ENCODE data around the gene THAP6. TPM values are rescaled to one million over a fixed set of nuclear protein-coding genes. Genes with fewer than 3 reads are reported as not detected.
A peak's percentile ranks its signal among the peaks of the same experiment; 100 is the strongest.
"Not testable (repeated sequence)": the region's sequence is repeated elsewhere in the genome, so short reads cannot be mapped to it uniquely, and the experiment has no call there.

Gene THAP6
- total RNA-seq, 4 donors from 2014 or later, result 13.0 to 45.0 (median 17.0) TPM

DNA sequence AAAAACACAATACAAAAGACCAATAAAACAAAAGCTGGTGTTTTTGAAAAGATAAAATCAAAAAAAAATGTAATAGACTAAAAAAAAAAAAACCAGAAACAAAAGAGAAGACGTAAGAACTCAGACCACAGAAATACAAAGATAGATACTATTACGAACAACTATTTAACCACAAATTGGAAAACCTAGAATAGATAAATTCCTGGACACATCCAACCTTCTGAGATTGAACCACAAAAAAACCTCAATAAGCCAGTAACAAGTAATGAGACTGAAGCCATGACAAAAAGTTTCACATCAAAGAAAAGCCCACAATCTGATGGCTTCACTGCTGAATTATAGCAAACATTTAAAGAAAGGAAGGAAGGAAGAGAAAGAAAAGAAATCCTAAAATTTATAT is 16.2 kb upstream of the THAP6 start:
- no peak for DNase-seq (ENCODE audit: low spot score in 2 of 2)
- TF ChIP-seq EP300 (IDR thresholded peaks at IDR 0.05), result no peak
- TF ChIP-seq, protein P1, sequence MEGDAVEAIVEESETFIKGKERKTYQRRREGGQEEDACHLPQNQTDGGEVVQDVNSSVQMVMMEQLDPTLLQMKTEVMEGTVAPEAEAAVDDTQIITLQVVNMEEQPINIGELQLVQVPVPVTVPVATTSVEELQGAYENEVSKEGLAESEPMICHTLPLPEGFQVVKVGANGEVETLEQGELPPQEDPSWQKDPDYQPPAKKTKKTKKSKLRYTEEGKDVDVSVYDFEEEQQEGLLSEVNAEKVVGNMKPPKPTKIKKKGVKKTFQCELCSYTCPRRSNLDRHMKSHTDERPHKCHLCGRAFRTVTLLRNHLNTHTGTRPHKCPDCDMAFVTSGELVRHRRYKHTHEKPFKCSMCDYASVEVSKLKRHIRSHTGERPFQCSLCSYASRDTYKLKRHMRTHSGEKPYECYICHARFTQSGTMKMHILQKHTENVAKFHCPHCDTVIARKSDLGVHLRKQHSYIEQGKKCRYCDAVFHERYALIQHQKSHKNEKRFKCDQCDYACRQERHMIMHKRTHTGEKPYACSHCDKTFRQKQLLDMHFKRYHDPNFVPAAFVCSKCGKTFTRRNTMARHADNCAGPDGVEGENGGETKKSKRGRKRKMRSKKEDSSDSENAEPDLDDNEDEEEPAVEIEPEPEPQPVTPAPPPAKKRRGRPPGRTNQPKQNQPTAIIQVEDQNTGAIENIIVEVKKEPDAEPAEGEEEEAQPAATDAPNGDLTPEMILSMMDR (IDR thresholded peaks at IDR 0.05), result no peak
- no peak for TF ChIP-seq POLR2AphosphoS5 (IDR thresholded peaks at IDR 0.05)
- no peak for TF ChIP-seq POLR2A (IDR thresholded peaks at IDR 0.05)
- no peaks in the 10 kb centered on the region for H3K9me3 ChIP-seq
- H3K4me1 ChIP-seq, result peaks cover 3% of the 10 kb centered on the region
- H3K36me3 ChIP-seq, result peaks cover 15% of the 10 kb centered on the region
- WGBS, result 92% methylated on average over 2 of the region's 2 CpGs
- H3K27ac ChIP-seq, result no peak overlapping the region
- H3K27me3 ChIP-seq, result no peaks in the 10 kb centered on the region
- H3K4me3 ChIP-seq, result no peak overlapping the region

DNA sequence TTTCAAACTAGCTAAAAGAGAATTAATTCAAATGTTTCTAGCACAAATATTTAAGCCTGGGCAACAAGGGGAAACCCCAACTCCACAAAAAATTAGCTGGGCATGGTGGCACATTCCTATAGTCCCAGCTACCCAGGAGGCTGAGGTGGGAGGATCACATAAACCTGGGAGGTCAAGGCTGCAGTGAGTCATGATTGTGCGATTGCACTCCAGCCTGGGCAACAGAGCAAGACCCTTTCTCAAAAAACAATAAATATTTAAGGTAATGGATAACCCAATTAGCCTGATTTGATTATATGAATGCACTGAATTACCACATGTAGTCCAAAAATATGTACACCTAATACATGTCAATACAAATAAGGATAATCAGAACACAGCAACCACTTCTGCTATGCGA is 14.4 kb upstream of the THAP6 start:
- no peak for DNase-seq (ENCODE audit: low spot score in 2 of 2)
- H3K36me3 ChIP-seq, result peaks cover 17% of the 10 kb centered on the region
- no peak for TF ChIP-seq POLR2A (IDR thresholded peaks at IDR 0.05)
- no peak for TF ChIP-seq EP300 (IDR thresholded peaks at IDR 0.05)
- WGBS, result 98% methylated on average over 2 of the region's 2 CpGs
- H3K4me3 ChIP-seq, result no peak overlapping the region
- no peaks in the 10 kb centered on the region for H3K27me3 ChIP-seq
- H3K4me1 ChIP-seq, result no peaks in the 10 kb centered on the region
- no peak overlapping the region for H3K27ac ChIP-seq
- H3K9me3 ChIP-seq, result no peaks in the 10 kb centered on the region

DNA sequence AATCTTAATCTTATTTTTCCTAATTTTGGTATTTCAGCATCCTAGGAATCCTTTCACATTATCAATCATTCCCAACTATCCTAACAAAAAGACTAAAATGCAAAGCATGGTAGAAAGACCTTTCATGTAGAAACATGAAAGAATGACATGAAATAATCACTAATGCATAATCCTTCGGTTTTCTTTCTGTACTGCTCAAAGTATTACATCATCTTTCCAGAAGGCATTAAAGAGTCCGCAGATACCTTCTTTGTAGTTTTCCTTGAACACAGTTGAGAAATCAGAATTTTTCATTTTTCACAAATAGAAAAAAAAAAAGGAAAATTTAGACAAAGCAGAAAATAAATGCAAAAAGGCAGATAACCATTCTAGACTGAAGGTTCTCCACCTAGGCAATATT is 11.6 kb upstream of the THAP6 start:
- 90% methylated on average over 2 of the region's 2 CpGs for whole genome bisulfite sequencing
- no peaks in the 10 kb centered on the region for H3K27me3 ChIP-seq
- H3K27ac ChIP-seq, result no peak overlapping the region
- peaks cover 33% of the 10 kb centered on the region for H3K36me3 ChIP-seq
- TF ChIP-seq POLR2AphosphoS5 (IDR thresholded peaks at IDR 0.05) (no peak), EP300 (IDR thresholded peaks at IDR 0.05) (no peak), POLR2A (IDR thresholded peaks at IDR 0.05) (no peak)
- TF ChIP-seq, protein P1 (IDR thresholded peaks at IDR 0.05), result no peak
- H3K9me3 ChIP-seq, result no peaks in the 10 kb centered on the region
- no peak for DNase-seq (ENCODE audit: low spot score in 2 of 2)
- H3K4me3 ChIP-seq, result no peak overlapping the region
- H3K4me1 ChIP-seq, result no peaks in the 10 kb centered on the region

DNA sequence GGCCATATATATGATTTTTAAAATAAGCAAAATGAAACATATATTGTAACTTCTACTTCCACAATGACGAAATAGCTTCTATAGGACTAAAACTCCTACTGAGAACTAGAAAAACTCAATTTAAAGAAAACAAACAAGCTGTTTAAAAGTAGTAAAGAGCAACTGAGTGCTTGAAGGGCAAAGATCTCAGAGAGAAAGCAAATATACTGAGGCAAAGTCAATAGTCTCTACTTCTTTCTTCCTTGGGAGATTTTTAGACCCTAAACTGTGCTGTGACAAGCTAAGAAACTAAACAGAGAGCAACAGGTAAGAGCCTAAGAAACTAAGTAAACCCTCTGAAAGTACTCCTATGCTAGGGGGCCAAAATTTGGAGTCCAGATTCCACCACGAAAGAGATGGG is 8.6 kb upstream of the THAP6 start:
- no peak for DNase-seq (ENCODE audit: low spot score in 2 of 2)
- H3K27me3 ChIP-seq, result no peaks in the 10 kb centered on the region
- H3K9me3 ChIP-seq, result no peaks in the 10 kb centered on the region
- H3K4me3 ChIP-seq, result no peak overlapping the region
- H3K36me3 ChIP-seq, result peaks cover 22% of the 10 kb centered on the region
- no peak overlapping the region for H3K27ac ChIP-seq
- 98% methylated on average over 2 of the region's 2 CpGs for WGBS
- H3K4me1 ChIP-seq, result peaks cover 15% of the 10 kb centered on the region
- no peak for TF ChIP-seq POLR2A (IDR thresholded peaks at IDR 0.05)
- no peak for TF ChIP-seq EP300 (IDR thresholded peaks at IDR 0.05)
- TF ChIP-seq POLR2AphosphoS5 (IDR thresholded peaks at IDR 0.05), result no peak
- TF ChIP-seq, protein P1 (IDR thresholded peaks at IDR 0.05), result no peak

DNA sequence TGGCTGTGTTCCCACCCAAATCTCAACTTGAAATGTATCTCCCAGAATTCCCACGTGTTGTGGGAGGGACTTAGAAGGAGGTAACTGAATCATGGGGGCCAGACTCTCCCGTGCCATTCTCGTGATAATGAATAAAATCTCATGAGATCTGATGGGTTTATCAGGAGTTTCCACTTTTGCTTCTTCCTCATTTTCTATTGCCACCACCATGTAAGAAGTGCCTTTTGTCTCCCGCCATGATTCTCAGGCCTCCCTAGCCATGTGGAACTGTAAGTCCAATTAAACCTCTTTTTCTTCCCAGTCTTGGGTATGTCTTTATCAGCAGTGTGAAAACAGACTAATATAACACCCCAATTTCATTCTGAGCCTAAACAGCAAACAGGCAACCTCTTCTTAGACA is 4.7 kb upstream of the THAP6 start:
- not testable (repeated sequence) for H3K4me3 ChIP-seq; H3K27ac ChIP-seq; DNase-seq (ENCODE audit: low spot score in 2 of 2); H3K9me3 ChIP-seq; H3K27me3 ChIP-seq
- Histone ChIP-seq H3K36me3 (peaks cover 22% of the 10 kb centered on the region), H3K4me1 (peaks cover 45% of the 10 kb centered on the region)
- WGBS, result 84% methylated on average over 4 of the region's 4 CpGs

DNA sequence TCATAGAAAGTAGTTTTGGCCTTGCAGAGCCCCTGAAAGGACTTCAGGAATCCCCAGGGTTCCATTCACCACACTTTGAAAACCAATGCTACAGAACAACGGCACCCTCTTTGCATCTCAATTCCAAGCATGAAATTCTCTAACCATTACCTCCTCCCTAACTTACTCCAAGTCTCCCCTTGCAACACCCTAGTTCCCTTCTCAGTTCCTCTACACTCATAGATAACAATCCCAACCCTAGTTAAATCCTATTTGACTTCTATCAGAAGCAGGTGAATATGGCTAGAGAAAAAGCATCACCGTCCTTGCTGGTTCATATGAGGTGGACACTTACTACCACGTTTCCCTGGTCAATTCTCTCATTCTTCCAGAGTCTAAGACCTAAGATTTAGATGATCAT is 2.4 kb upstream of the THAP6 start:
- Histone ChIP-seq H3K27ac (no peak overlapping the region), H3K27me3 (no peaks in the 10 kb centered on the region), H3K9me3 (no peaks in the 10 kb centered on the region), H3K36me3 (peaks cover 12% of the 10 kb centered on the region), H3K4me1 (peaks cover 59% of the 10 kb centered on the region), H3K4me3 (peak overlapping the region; percentile 90)
- no peak for DNase-seq (ENCODE audit: low spot score in 2 of 2)
- no peak for TF ChIP-seq POLR2A (IDR thresholded peaks at IDR 0.05)
- no peak for TF ChIP-seq EP300 (IDR thresholded peaks at IDR 0.05)
- TF ChIP-seq, protein P1 (IDR thresholded peaks at IDR 0.05), result no peak
- TF ChIP-seq POLR2AphosphoS5 (IDR thresholded peaks at IDR 0.05), result no peak
- WGBS, result 49% methylated on average over 3 of the region's 3 CpGs

All from suprapubic skin (tissue), 4 donors.